AG20443 (cell line): ENCODE results near the gene ZNF337.
A peak's percentile ranks its signal among the peaks of the same experiment; 100 is the strongest.
"Not testable (repeated sequence)": the region's sequence is repeated elsewhere in the genome, so short reads cannot be mapped to it uniquely, and the experiment has no call there.

ENCODE experiments used
- DNase-seq: peaks from one replicate; pipeline ENCODE4 v3.0.0; 2012; ENCODE audit warnings: low spot score, mixed read lengths

ZNF337 gene

GRCh38 chr20:25695532-25696370 is 902 bp downstream of the ZNF337 start:
- DNase-seq: peak; percentile 39

GRCh38 chr20:25692499-25692898 is 4.2 kb downstream of the ZNF337 start:
- DNase-seq: no peak

GRCh38 chr20:25690427-25690826 is 6.2 kb downstream of the ZNF337 start:
- no peak for DNase-seq

- no peak for DNase-seq
Observed at GRCh38 chr20:25686081-25687067, 10.3 kb downstream of the ZNF337 start.

- DNase-seq: no peak
Observed at GRCh38 chr20:25685276-25686080, 11.2 kb downstream of the ZNF337 start.

- not testable (repeated sequence) for DNase-seq
Observed at GRCh38 chr20:25683826-25684225, 12.8 kb downstream of the ZNF337 start.

- DNase-seq: no peak
Observed at GRCh38 chr20:25683050-25683449, 13.6 kb downstream of the ZNF337 start.

GRCh38 chr20:25676164-25676809 is 20.4 kb downstream of the ZNF337 start:
- DNase-seq: peak; percentile 67

GRCh38 chr20:25675161-25675560 is 21.5 kb downstream of the ZNF337 start:
- no peak for DNase-seq

- no peak for DNase-seq
Observed at GRCh38 chr20:25672659-25673235, 23.9 kb downstream of the ZNF337 start.

GRCh38 chr20:25669826-25670422 is 26.7 kb downstream of the ZNF337 start:
- DNase-seq: peak; percentile 73

GRCh38 chr20:25668446-25668845 is 28.2 kb downstream of the ZNF337 start:
- no peak for DNase-seq

GRCh38 chr20:25659999-25660398 is 36.7 kb downstream of the ZNF337 start:
- DNase-seq: no peak

GRCh38 chr20:25654487-25654886 is 42.2 kb downstream of the ZNF337 start:
- DNase-seq: no peak

GRCh38 chr20:25652866-25653265 is 43.8 kb downstream of the ZNF337 start:
- DNase-seq: not testable (repeated sequence)

GRCh38 chr20:25644814-25645213 is 51.8 kb downstream of the ZNF337 start:
- DNase-seq: no peak

- DNase-seq: no peak
Observed at GRCh38 chr20:25643716-25644115, 52.9 kb downstream of the ZNF337 start.

GRCh38 chr20:25637247-25637646 is 59.4 kb downstream of the ZNF337 start:
- DNase-seq: no peak

- no peak for DNase-seq
Observed at GRCh38 chr20:25632940-25633790, 63.5 kb downstream of the ZNF337 start.

- DNase-seq: not testable (repeated sequence)
Observed at GRCh38 chr20:25630615-25631014, 66.0 kb downstream of the ZNF337 start.
